Activated T-helper 9 cell treated with anti-CD3 and anti-CD28 coated beads, Interleukin-2, amount 50 U/mL, for 16 hours (primary cell): ENCODE results near the gene RERE.
"Not testable (repeated sequence)": the region's sequence is repeated elsewhere in the genome, so short reads cannot be mapped to it uniquely, and the experiment has no call there.

Source experiments
- DNase-seq: peaks from one replicate; pipeline ENCODE4 v3.0.0-alpha.2; 2020; ENCODE audit warnings: low read depth

RERE gene

GRCh38 chr1:8841395-8841794, 24.0 kb upstream of the RERE start:
- no peak for DNase-seq

GRCh38 chr1:8839990-8840389, 22.6 kb upstream of the RERE start:
- DNase-seq = no peak

GRCh38 chr1:8835941-8836643, 18.7 kb upstream of the RERE start:
- DNase-seq = no peak

GRCh38 chr1:8831340-8831739, 13.9 kb upstream of the RERE start:
- DNase-seq = no peak

- DNase-seq = not testable (repeated sequence)
Measured at GRCh38 chr1:8830732-8831131, 13.3 kb upstream of the RERE start.

- no peak for DNase-seq
Measured at GRCh38 chr1:8825985-8826481, 8.6 kb upstream of the RERE start.

GRCh38 chr1:8823295-8823664, 5.8 kb upstream of the RERE start:
- no peak for DNase-seq

- no peak for DNase-seq
Measured at GRCh38 chr1:8822373-8823294, 5.2 kb upstream of the RERE start.

- no peak for DNase-seq
Measured at GRCh38 chr1:8821084-8821483, 3.6 kb upstream of the RERE start.

- not testable (repeated sequence) for DNase-seq
Measured at GRCh38 chr1:8818789-8819188, 1.3 kb upstream of the RERE start.

- no peak for DNase-seq
Measured at GRCh38 chr1:8818325-8818775, 910 bp upstream of the RERE start.

- peak; percentile 9 for DNase-seq
Measured at GRCh38 chr1:8816831-8817411, 519 bp downstream of the RERE start.

GRCh38 chr1:8816264-8816663, 1.2 kb downstream of the RERE start:
- DNase-seq = no peak

- no peak for DNase-seq
Measured at GRCh38 chr1:8815582-8816151, 1.8 kb downstream of the RERE start.

- no peak for DNase-seq
Measured at GRCh38 chr1:8814865-8815264, 2.6 kb downstream of the RERE start.

- no peak for DNase-seq
Measured at GRCh38 chr1:8813991-8814390, 3.4 kb downstream of the RERE start.

GRCh38 chr1:8813016-8813763, 4.2 kb downstream of the RERE start:
- no peak for DNase-seq

- DNase-seq = no peak
Measured at GRCh38 chr1:8812081-8812480, 5.4 kb downstream of the RERE start.

- DNase-seq = no peak
Measured at GRCh38 chr1:8810987-8811386, 6.5 kb downstream of the RERE start.

GRCh38 chr1:8809342-8809736, 8.1 kb downstream of the RERE start:
- DNase-seq = no peak

GRCh38 chr1:8807004-8807403, 10.4 kb downstream of the RERE start:
- no peak for DNase-seq

- DNase-seq = no peak
Measured at GRCh38 chr1:8800416-8800815, 17.0 kb downstream of the RERE start.
